ENCODE results near the gene HOXA5. TPM values are rescaled to one million over a fixed set of nuclear protein-coding genes. Genes with fewer than 3 reads are reported as not detected.

Gene HOXA5
- total RNA-seq, 2 experiments from 2014 or later = not detected

DNA sequence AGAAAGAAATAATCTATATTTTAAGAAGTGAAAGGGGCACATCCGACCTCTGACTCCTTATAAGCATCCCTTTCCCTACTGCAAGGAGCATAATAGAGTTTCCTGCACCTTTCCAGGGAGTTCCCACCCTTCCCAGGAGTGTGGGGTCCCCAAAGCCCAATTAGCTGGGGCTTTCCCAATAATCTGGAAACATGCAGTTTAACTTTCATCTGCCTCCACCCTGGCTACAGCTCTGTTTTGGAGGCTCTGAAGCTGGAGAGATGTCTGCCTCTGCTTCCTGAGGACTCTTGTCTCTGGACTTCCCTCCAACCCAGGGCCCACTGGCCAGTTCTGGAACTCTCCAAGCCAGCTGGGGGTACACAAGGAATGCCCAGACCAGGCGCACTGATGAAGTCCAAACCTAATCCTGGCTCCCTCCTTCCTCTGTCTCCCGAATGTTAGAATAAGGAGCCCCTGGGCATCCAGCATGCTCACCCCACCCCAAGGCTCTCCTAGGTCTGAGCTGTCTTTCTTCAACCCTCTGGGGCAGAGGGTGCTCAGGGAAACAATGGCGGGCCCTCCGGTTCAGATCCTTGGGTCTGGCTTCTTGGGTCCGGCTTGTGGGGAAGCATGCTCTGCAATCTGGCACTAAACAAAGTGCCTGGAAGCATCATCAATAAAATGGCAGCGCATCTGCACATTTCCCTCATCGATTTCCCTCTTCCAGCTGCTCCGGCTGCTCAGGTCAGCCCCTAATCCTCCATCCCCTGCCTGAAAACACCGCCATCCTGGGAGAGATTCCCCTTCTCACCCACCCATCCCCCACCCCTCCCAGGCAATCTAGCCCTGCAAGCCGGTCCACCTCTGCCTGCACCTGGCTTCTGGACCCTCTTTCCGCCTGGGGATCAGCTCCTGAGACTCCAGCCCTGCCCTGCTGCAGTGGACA lies 26.3 kb downstream of the HOXA5 start:
- POLR2A ChIA-PET = no interaction called here
- CTCF ChIA-PET = no interaction called here

DNA sequence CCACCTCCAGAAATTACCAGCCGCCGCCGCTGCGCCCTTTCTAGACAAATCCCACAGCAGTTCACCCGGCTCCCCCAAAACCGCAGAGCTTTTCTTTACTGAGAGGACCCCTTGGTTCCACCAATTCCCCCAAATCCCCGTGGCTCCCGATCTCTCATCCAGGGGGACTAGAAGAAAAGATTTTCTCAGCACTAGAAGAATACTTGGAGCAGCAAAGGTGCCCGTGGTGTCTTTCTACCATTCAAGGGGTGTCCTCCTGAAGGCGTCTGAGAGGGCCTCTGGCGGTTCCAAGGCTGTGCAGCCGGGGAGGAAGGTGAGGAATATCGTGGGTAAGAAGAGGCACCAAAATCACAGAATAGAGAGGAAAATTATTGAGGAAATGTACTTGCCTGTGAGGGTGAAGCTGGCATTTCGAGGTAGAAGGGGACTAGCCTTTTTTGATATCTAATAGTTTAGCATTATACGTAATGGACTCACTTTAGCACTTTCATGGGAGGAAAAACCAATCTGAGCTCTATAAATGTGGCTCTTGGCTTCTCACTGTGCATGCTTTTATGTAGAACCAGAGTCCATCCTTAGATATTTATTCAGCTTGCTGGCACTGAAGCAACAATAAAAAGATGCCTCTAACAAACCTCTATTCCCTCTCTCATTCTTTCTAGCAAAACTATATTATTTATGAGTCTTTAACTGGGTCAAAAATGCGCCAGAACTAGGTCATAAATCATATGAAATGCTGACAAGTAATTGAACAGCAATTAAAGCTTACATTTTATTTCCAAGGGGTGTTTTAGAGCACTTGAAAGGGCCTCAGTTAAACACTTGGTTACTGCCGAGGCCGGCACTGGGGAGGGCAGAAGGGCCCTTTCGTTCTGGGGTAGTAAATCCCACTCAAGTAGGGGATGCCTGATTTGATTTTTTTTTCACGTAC lies 27.2 kb downstream of the HOXA5 start:
- DNase-seq (no peak), ATAC-seq (no peak)
- Mint-ChIP-seq H3K27ac (no peak overlapping the region), H3K36me3 (ENCODE audit: low read depth) (no peaks in the 10 kb centered on the region), H3K27me3 (peaks cover 9% of the 10 kb centered on the region), H3K4me3 (no peak overlapping the region), H3K4me1 (no peaks in the 10 kb centered on the region), H3K9me3 (ENCODE audit: low read depth) (no peaks in the 10 kb centered on the region)
- ChIA-PET POLR2A (interaction anchor here (0.6 kb wide), 1 partner anchor 762 kb away, joined by 5 read pairs; no protein-coding TSS in a partner anchor), CTCF (interaction anchor here (0.8 kb wide), 1 partner anchor 42 kb away, joined by 8 read pairs; no protein-coding TSS in a partner anchor)
- intact Hi-C loops (cut with DNase I, micrococcal nuclease) = no loop called here

More for the DNA sequence above, 26.3 kb downstream of the HOXA5 start:
- Mint-ChIP-seq H3K4me3 (no peak overlapping the region), H3K4me1 (no peaks in the 10 kb centered on the region), H3K27ac (no peak overlapping the region), H3K36me3 (ENCODE audit: low read depth) (no peaks in the 10 kb centered on the region), H3K9me3 (ENCODE audit: low read depth) (no peaks in the 10 kb centered on the region), H3K27me3 (peaks cover 6% of the 10 kb centered on the region)
- intact Hi-C loops (cut with DNase I, micrococcal nuclease) = no loop called here
- DNase-seq (no peak), ATAC-seq (no peak)

DNA sequence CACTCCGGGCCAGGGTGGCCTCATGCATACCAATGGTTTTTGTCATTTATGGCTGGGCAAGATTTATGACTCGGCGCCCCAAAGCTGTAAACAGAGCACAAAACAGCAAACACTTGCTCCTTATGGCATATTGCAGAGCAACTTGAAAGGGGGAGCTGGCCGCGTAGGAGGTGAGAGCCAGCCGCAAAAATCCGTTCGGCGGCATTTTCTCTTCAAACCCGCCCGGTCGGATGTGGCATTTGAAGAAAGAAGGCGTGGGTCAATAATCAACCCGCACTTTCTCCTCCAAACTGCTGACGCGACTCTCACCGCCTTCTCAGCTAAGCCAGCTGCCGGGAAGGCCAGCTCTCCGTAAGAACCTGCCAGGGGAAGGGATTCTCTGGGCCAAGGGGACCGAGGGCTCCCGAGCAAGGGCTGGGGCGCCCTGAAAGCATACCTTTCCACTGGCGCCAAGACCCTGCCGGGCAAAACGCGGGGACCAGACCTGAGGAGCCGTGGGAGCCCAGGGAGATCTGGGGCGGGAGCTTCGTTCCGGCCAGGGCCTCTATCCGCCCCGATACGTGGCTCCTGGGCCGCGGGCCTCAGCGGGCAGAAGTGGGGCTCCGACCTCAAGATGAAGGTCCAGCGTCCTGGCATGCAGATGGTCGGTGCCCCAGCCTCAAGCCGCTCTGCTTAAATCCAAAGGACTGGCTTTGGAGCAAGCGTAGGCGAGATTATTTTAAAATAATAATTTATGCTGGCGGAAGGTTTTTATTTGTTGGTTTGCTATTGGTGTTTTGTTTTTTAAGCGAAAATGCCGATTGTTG lies 28.1 kb downstream of the HOXA5 start:
- no peak overlapping the region for H3K27ac Mint-ChIP-seq
- CTCF ChIA-PET = interaction anchor here (0.8 kb wide), 1 partner anchor 42 kb away, joined by 8 read pairs; no protein-coding TSS in a partner anchor
- no peak overlapping the region for H3K4me3 Mint-ChIP-seq
- DNase-seq = no peak
- no peak for ATAC-seq
- H3K4me1 Mint-ChIP-seq = no peaks in the 10 kb centered on the region
- intact Hi-C loops (cut with DNase I, micrococcal nuclease) = no loop called here
- H3K9me3 Mint-ChIP-seq (ENCODE audit: low read depth) = no peaks in the 10 kb centered on the region
- peaks cover 9% of the 10 kb centered on the region for H3K27me3 Mint-ChIP-seq
- POLR2A ChIA-PET = no interaction called here
- H3K36me3 Mint-ChIP-seq (ENCODE audit: low read depth) = no peaks in the 10 kb centered on the region

- ATAC-seq = no peak
- intact Hi-C loops (cut with DNase I, micrococcal nuclease) = no loop called here
- no peaks in the 10 kb centered on the region for H3K9me3 Mint-ChIP-seq (ENCODE audit: low read depth)
- no peak for DNase-seq
- no peaks in the 10 kb centered on the region for H3K4me1 Mint-ChIP-seq
- no peaks in the 10 kb centered on the region for H3K36me3 Mint-ChIP-seq (ENCODE audit: low read depth)
- H3K27ac Mint-ChIP-seq = no peak overlapping the region
- ChIA-PET POLR2A (no interaction called here), CTCF (interaction anchor here (0.7 kb wide), 1 partner anchor 203 kb away, joined by 3 read pairs; no protein-coding TSS in a partner anchor)
- no peak overlapping the region for H3K4me3 Mint-ChIP-seq
- H3K27me3 Mint-ChIP-seq = peaks cover 11% of the 10 kb centered on the region
Measured at GRCh38 chr7:27114881-27115220, 28.6 kb downstream of the HOXA5 start.

GRCh38 chr7:27113991-27114769 lies 29.3 kb downstream of the HOXA5 start:
- POLR2A ChIA-PET = no interaction called here
- Mint-ChIP-seq H3K27ac (no peak overlapping the region), H3K9me3 (ENCODE audit: low read depth) (no peaks in the 10 kb centered on the region), H3K4me3 (no peak overlapping the region), H3K27me3 (peaks cover 11% of the 10 kb centered on the region), H3K4me1 (no peaks in the 10 kb centered on the region), H3K36me3 (ENCODE audit: low read depth) (no peaks in the 10 kb centered on the region)
- CTCF ChIA-PET = interaction anchor here (0.6 to 0.7 kb wide), 2 partner anchors 22 to 202 kb away, joined by 3 read pairs; no protein-coding TSS in a partner anchor
- DNase-seq = no peak
- ATAC-seq = no peak
- intact Hi-C loops (cut with DNase I, micrococcal nuclease) = no loop called here

GRCh38 chr7:27112955-27113949 lies 30.2 kb downstream of the HOXA5 start:
- intact Hi-C loops (cut with DNase I, micrococcal nuclease) = no loop called here
- H3K9me3 Mint-ChIP-seq (ENCODE audit: low read depth) = no peaks in the 10 kb centered on the region
- ChIA-PET POLR2A (no interaction called here), CTCF (no interaction called here)
- H3K27me3 Mint-ChIP-seq = peaks cover 11% of the 10 kb centered on the region
- no peak overlapping the region for H3K4me3 Mint-ChIP-seq
- DNase-seq (no peak), ATAC-seq (no peak)
- H3K36me3 Mint-ChIP-seq (ENCODE audit: low read depth) = no peaks in the 10 kb centered on the region
- H3K4me1 Mint-ChIP-seq = no peaks in the 10 kb centered on the region
- H3K27ac Mint-ChIP-seq = no peak overlapping the region

DNA sequence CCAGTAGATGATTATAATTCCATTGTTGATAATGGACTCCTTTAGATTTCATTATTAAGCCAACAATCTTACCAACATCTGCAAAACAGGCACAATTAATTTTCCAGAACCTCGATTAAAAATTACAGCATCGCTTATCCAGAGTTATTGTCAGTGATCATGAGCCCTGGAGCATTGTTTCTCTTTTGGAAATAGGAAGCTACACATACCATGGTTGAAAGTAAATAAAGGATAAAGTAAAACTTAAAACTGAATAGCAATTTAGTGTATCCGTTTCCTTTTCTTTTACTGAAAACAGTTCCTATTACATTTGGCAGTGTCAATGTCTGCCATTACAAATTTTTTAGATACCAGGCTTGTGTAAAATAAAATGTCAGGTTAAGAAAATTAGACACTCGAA lies 31.1 kb downstream of the HOXA5 start:
- intact Hi-C loops (cut with DNase I, micrococcal nuclease) = no loop called here
- H3K9me3 Mint-ChIP-seq (ENCODE audit: low read depth) = no peaks in the 10 kb centered on the region
- ATAC-seq = no peak
- H3K27ac Mint-ChIP-seq = no peak overlapping the region
- H3K4me1 Mint-ChIP-seq = no peaks in the 10 kb centered on the region
- ChIA-PET CTCF (no interaction called here), POLR2A (no interaction called here)
- H3K4me3 Mint-ChIP-seq = no peak overlapping the region
- DNase-seq = no peak
- peaks cover 13% of the 10 kb centered on the region for H3K27me3 Mint-ChIP-seq
- H3K36me3 Mint-ChIP-seq (ENCODE audit: low read depth) = no peaks in the 10 kb centered on the region

GRCh38 chr7:27111751-27112277 lies 31.7 kb downstream of the HOXA5 start:
- H3K27ac Mint-ChIP-seq = no peak overlapping the region
- intact Hi-C loops (cut with DNase I, micrococcal nuclease) = no loop called here
- H3K9me3 Mint-ChIP-seq (ENCODE audit: low read depth) = no peaks in the 10 kb centered on the region
- H3K4me1 Mint-ChIP-seq = no peaks in the 10 kb centered on the region
- CTCF ChIA-PET = no interaction called here
- POLR2A ChIA-PET = no interaction called here
- peaks cover 13% of the 10 kb centered on the region for H3K27me3 Mint-ChIP-seq
- ATAC-seq (no peak), DNase-seq (no peak)
- H3K4me3 Mint-ChIP-seq = no peak overlapping the region
- H3K36me3 Mint-ChIP-seq (ENCODE audit: low read depth) = no peaks in the 10 kb centered on the region

DNA sequence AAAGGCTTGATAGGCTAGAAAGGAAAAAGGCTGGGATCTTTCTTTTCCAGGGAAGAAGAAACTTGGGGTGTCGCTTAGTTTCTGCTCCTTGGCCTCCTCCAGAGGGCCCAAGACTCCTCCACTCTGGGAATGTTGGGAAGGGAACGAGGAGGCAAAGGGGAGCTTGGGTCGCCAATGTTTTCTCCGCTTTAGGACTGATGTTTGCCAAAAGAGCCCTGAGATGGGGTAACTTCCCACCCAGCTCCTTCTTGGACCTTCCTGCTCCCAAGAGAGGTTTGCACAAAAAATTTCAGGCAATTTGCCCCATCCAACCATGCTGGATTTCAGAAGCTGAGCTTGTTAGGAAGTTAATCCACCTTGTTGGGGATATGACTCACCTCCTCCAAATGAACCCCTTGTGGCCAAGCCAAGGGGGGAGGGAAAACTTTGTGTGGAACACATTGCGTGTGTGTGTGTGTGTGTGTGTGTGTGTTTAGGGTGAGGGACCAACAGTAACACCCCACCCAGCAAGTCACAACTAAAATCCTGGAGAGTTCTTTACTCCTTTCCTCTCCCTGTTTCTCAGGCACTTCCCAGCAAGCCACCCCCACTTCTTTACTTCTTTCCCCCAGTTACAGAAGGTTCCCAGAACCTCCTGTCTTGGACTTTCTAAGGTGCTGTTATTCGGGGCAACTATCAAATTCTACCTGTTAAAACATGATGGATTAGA lies 32.3 kb downstream of the HOXA5 start:
- no peaks in the 10 kb centered on the region for H3K36me3 Mint-ChIP-seq (ENCODE audit: low read depth)
- no peaks in the 10 kb centered on the region for H3K4me1 Mint-ChIP-seq
- ChIA-PET CTCF (no interaction called here), POLR2A (no interaction called here)
- no peak overlapping the region for H3K4me3 Mint-ChIP-seq
- ATAC-seq (no peak), DNase-seq (no peak)
- intact Hi-C loops (cut with DNase I, micrococcal nuclease) = no loop called here
- peaks cover 11% of the 10 kb centered on the region for H3K27me3 Mint-ChIP-seq
- no peak overlapping the region for H3K27ac Mint-ChIP-seq
- H3K9me3 Mint-ChIP-seq (ENCODE audit: low read depth) = no peaks in the 10 kb centered on the region

Data from activated CD4-positive, alpha-beta T cell treated with anti-CD3 and anti-CD28 coated beads for 36 hours (primary cell).